Loucy (cell line): ENCODE measurements around the gene RBKS.

Source experiments
- H2AFZ ChIP-seq: fragments of 200-600 bp; sonication (generic); 2 replicates; pipeline ENCODE4 v1.6.0; 2016; ENCODE audit warnings: antibody characterized with exemption, mild to moderate bottlenecking, low read length, moderate library complexity
- H3F3A ChIP-seq: fragments of 200-600 bp; 2 replicates; pipeline ENCODE4 v1.6.0; 2016; ENCODE audit warnings: antibody characterized with exemption, low read depth, mild to moderate bottlenecking
- H3K27me3 ChIP-seq: fragments of 200-600 bp; sonication (generic); 2 replicates; pipeline ENCODE4 v1.6.1; 2014; ENCODE audit warnings: low read length, mild to moderate bottlenecking; ENCODE audit not compliant: insufficient read depth, poor library complexity, severe bottlenecking
- H3K36me3 ChIP-seq: fragments of 200-600 bp; sonication (generic); 2 replicates; pipeline ENCODE4 v1.6.1; 2016; ENCODE audit warnings: low read length; ENCODE audit not compliant: insufficient read depth
- H3K4me1 ChIP-seq: fragments of 200-600 bp; sonication (generic); 2 replicates; pipeline ENCODE4 v1.5.1; 2014; ENCODE audit warnings: low read length, mild to moderate bottlenecking; ENCODE audit not compliant: insufficient read depth, poor library complexity, severe bottlenecking
- H3K4me2 ChIP-seq: fragments of 200-600 bp; sonication (generic); 2 replicates; pipeline ENCODE4 v1.6.0; 2014; ENCODE audit warnings: antibody characterized with exemption, low read length, low read depth, mild to moderate bottlenecking; ENCODE audit not compliant: poor library complexity, severe bottlenecking
- H3K4me3 ChIP-seq: fragments of 200-600 bp; sonication (generic); 2 replicates; pipeline ENCODE4 v1.5.1; 2014; ENCODE audit warnings: low read length, mild to moderate bottlenecking, mixed read lengths; ENCODE audit not compliant: poor library complexity, severe bottlenecking
- H3K79me2 ChIP-seq: fragments of 200-600 bp; sonication (generic); 2 replicates; pipeline ENCODE4 v1.6.1; 2014; ENCODE audit warnings: low read length; ENCODE audit not compliant: insufficient read depth
- H3K9ac ChIP-seq: fragments of 200-600 bp; sonication (generic); 2 replicates; pipeline ENCODE4 v1.6.0; 2014; ENCODE audit warnings: mild to moderate bottlenecking, low read depth, low read length, moderate library complexity; ENCODE audit not compliant: poor library complexity, severe bottlenecking
- H3K9me2 ChIP-seq: fragments of 200-600 bp; sonication (generic); replicated peaks from 2 replicates; pipeline ENCODE4 v1.6.1; 2016; ENCODE audit warnings: low read depth, low read length, mixed read lengths
- H3K9me3 ChIP-seq: fragments of 200-600 bp; sonication (generic); 2 replicates; pipeline ENCODE4 v1.6.1; 2014; ENCODE audit warnings: mild to moderate bottlenecking, antibody characterized with exemption, low read length, low read depth; ENCODE audit not compliant: insufficient read depth
- H4K20me1 ChIP-seq: fragments of 200-600 bp; sonication (generic); 2 replicates; pipeline ENCODE4 v1.6.0; 2014; ENCODE audit warnings: antibody characterized with exemption, low read length, mild to moderate bottlenecking; ENCODE audit not compliant: insufficient read depth, poor library complexity, severe bottlenecking
- CTCF ChIP-seq: fragments of 200-600 bp; sonication (generic); conservative IDR thresholded peaks from 2 replicates; pipeline ENCODE4 v1.5.1; 2014; ENCODE audit warnings: mild to moderate bottlenecking, antibody characterized with exemption, low read length
- EZH2phosphoT487 ChIP-seq: fragments of 200-600 bp; IDR thresholded peaks from 2 replicates; pipeline ENCODE4 v1.6.1; 2018; ENCODE audit warnings: antibody characterized with exemption, mild to moderate bottlenecking, moderate library complexity, borderline replicate concordance

Gene RBKS

DNA sequence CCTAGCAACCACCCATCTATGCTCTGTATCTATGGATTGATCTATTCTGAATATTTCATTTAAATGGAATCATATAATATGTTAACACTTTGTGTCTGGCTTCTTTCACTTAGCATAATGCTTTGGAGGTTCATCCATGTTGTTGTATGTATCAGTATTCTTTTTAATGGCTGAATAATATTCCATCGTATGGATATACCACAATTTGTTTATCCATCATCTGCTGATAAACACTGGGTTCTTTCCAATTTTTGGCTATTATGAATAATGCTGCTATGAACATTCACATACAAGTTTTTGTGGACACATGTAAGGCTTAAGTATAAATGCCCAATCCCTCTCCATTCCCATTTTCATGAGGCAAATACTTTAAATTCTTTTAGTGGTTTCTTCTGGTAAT is 65.8 kb downstream of the RBKS start:
- no peaks in the 10 kb centered on the region for H3K9me2 ChIP-seq
- no peak for TF ChIP-seq EZH2phosphoT487
- TF ChIP-seq CTCF = no peak
- H3K4me3 ChIP-seq = no peak overlapping the region
- no peak overlapping the region for H2AFZ ChIP-seq
- no peaks in the 10 kb centered on the region for H3K79me2 ChIP-seq
- no peak overlapping the region for H3K4me2 ChIP-seq
- H3K9ac ChIP-seq = no peak overlapping the region
- H3K36me3 ChIP-seq = no peaks in the 10 kb centered on the region
- no peaks in the 10 kb centered on the region for H3F3A ChIP-seq
- no peaks in the 10 kb centered on the region for H4K20me1 ChIP-seq
- peaks cover 5% of the 10 kb centered on the region; the same call in 1 of the 2 replicates for H3K9me3 ChIP-seq
- H3K4me1 ChIP-seq = no peaks in the 10 kb centered on the region
- H3K27me3 ChIP-seq = no peaks in the 10 kb centered on the region

DNA sequence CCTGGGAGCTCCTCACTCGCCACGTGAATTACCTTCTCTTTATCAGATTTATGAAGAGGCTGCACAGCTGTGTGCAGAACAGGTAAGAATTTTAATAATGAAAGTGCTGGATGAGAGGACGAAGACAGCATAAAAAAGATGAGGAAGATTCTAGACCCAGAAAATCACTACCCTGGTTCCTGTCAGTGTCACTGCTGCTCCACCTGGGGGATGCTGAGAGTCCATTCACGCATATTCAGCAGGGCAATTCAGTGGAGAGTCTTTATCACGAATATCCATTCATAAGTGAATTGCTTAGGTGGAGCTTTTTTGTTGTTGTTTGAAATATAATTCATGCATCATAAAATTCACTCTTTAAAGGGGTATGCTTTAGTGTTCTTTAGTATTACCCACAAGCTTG is 66.6 kb downstream of the RBKS start:
- Histone ChIP-seq H3F3A (no peaks in the 10 kb centered on the region), H3K36me3 (no peaks in the 10 kb centered on the region), H3K9me2 (no peaks in the 10 kb centered on the region), H3K4me1 (no peaks in the 10 kb centered on the region), H3K4me2 (no peak overlapping the region), H3K27me3 (no peaks in the 10 kb centered on the region), H3K79me2 (no peaks in the 10 kb centered on the region), H3K9ac (no peak overlapping the region), H3K9me3 (peaks cover 5% of the 10 kb centered on the region; the same call in 1 of the 2 replicates), H4K20me1 (no peaks in the 10 kb centered on the region), H3K4me3 (no peak overlapping the region), H2AFZ (no peak overlapping the region)
- TF ChIP-seq EZH2phosphoT487 = no peak
- no peak for TF ChIP-seq CTCF

DNA sequence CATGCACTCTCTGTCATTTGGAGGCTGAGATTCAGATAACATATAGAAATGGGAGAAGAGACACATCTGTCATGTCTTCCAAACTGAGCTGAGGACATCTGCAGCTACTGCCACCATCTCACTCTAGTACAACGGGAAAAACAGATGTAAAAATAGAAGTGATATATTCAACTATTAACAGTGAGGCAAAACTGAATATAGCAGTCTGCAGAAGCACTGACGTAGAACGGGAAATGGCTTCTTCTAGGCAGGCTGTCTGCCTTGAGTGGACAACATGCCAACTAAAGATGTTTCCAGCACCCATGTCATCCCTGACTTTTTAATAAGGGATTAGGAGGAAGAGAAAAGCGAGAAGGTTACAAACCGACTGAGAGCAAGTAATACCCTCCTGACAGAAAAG is 67.1 kb downstream of the RBKS start:
- no peaks in the 10 kb centered on the region for H3K27me3 ChIP-seq
- no peak overlapping the region for H2AFZ ChIP-seq
- no peaks in the 10 kb centered on the region for H3F3A ChIP-seq
- H4K20me1 ChIP-seq = no peaks in the 10 kb centered on the region
- H3K4me2 ChIP-seq = no peak overlapping the region
- H3K9ac ChIP-seq = no peak overlapping the region
- H3K4me1 ChIP-seq = no peaks in the 10 kb centered on the region
- TF ChIP-seq EZH2phosphoT487 = no peak
- TF ChIP-seq CTCF = no peak
- H3K9me3 ChIP-seq = peaks cover 5% of the 10 kb centered on the region; the same call in 1 of the 2 replicates
- H3K9me2 ChIP-seq = no peaks in the 10 kb centered on the region
- H3K36me3 ChIP-seq = no peaks in the 10 kb centered on the region
- H3K79me2 ChIP-seq = no peaks in the 10 kb centered on the region
- H3K4me3 ChIP-seq = no peak overlapping the region
